Caco-2 (cell line): Measurements from ENCODE around the gene IFIH1. TPM values are rescaled to one million over a fixed set of nuclear protein-coding genes. Genes with fewer than 3 reads are reported as not detected.

Experiments used
- BruUV-seq: library from RNA; stranded (reverse); fragments of 400-500 nt; replicated peaks from 2 replicates; lab custom pipeline; 2021; lab: Mats Ljungman, UMichigan
- CTCF ChIA-PET: fragments of 300-600 bp; sonication (Branson Sonifier 250); formaldehyde crosslinking; loops from one replicate; lab custom pipeline; 2022; ENCODE audit warnings: antibody characterized with exemption; lab: Charles Lee
- POLR2A ChIA-PET: fragments of 300-600 bp; sonication (Branson Sonifier 250); formaldehyde crosslinking; loops from one replicate; lab custom pipeline; 2022; ENCODE audit warnings: antibody characterized with exemption; lab: Charles Lee
- DNase-seq, 2 experiments: peaks; one replicate each; pipeline versions ENCODE4 v3.0.0 to v3.0.0-alpha.2; 2020 to 2022
- H3K27me3 ChIP-seq: replicated peaks from 2 replicates; pipeline ENCODE4 v1.6.0; 2011; ENCODE audit warnings: low read length; ENCODE audit not compliant: control insufficient read depth, insufficient read depth
- H3K36me3 ChIP-seq: 2 replicates; pipeline ENCODE4 v1.5.1; 2011; ENCODE audit warnings: low read length; ENCODE audit not compliant: control insufficient read depth, insufficient read depth
- H3K4me1 ChIP-seq: fragments of 250-450 bp; sonication (Bioruptor Pico); 2 replicates; pipeline ENCODE4 v1.5.1; 2020; ENCODE audit warnings: mild to moderate bottlenecking
- H3K4me3 ChIP-seq: 2 replicates; pipeline ENCODE4 v1.5.1; 2011; ENCODE audit warnings: low read depth, mild to moderate bottlenecking, control low read depth, low read length
- H3K9me3 ChIP-seq: fragments of 250-450 bp; sonication (Bioruptor Pico); 2 replicates; pipeline ENCODE4 v1.5.1; 2020; ENCODE audit warnings: mild to moderate bottlenecking, moderate library complexity
- H3K27ac Mint-ChIP-seq: one replicate; pipeline ENCODE4 v1.8.0; 2022; ENCODE audit warnings: mixed read lengths; ENCODE audit not compliant: unreplicated experiment
- H3K27me3 Mint-ChIP-seq: one replicate; pipeline ENCODE4 v1.8.0; 2022; ENCODE audit warnings: mixed read lengths; ENCODE audit not compliant: insufficient read depth, unreplicated experiment
- H3K36me3 Mint-ChIP-seq: one replicate; pipeline ENCODE4 v1.8.0; 2022; ENCODE audit warnings: mild to moderate bottlenecking, mixed read lengths; ENCODE audit not compliant: insufficient read depth, unreplicated experiment
- H3K4me1 Mint-ChIP-seq: one replicate; pipeline ENCODE4 v1.8.0; 2022; ENCODE audit warnings: low read depth, mixed read lengths; ENCODE audit not compliant: unreplicated experiment
- H3K4me3 Mint-ChIP-seq: one replicate; pipeline ENCODE4 v1.8.0; 2022; ENCODE audit warnings: mild to moderate bottlenecking, moderate library complexity, mixed read lengths; ENCODE audit not compliant: unreplicated experiment
- H3K9me3 Mint-ChIP-seq: one replicate; pipeline ENCODE4 v1.8.0; 2022; ENCODE audit warnings: mixed read lengths; ENCODE audit not compliant: unreplicated experiment
- intact Hi-C: fragments of 100-400 bp; cut with micrococcal nuclease; formaldehyde crosslinking; loops from one replicate; pipeline ENCODE4 v1.10.0; 2022; ENCODE audit not compliant: unreplicated experiment
- total RNA-seq: library from RNA; stranded (reverse); gene quantifications from 2 replicates; pipeline ENCODE4 v1.2.3, GENCODE V29; 2022
- TF ChIP-seq, protein P1 (sequence below), 2 experiments: fragments of 200-600 bp in 1 of 2; IDR thresholded peaks; 1 replicate in 1 of 2; 2 replicates in 1 of 2; pipeline versions ENCODE4 v1.5.1 to v1.8.0; 2011 to 2022; ENCODE audit warnings: antibody characterized with exemption in 1 of 2, control low read depth in 1 of 2, inconsistent platforms in 1 of 2, low read depth in 1 of 2, low read length in 1 of 2, mild to moderate bottlenecking in 1 of 2, moderate library complexity in 1 of 2; ENCODE audit not compliant: insufficient read depth in 1 of 2, severe bottlenecking in 1 of 2, unreplicated experiment in 1 of 2

Gene IFIH1
- total RNA-seq, 1 experiment from 2014 or later: 3.4 TPM

DNA sequence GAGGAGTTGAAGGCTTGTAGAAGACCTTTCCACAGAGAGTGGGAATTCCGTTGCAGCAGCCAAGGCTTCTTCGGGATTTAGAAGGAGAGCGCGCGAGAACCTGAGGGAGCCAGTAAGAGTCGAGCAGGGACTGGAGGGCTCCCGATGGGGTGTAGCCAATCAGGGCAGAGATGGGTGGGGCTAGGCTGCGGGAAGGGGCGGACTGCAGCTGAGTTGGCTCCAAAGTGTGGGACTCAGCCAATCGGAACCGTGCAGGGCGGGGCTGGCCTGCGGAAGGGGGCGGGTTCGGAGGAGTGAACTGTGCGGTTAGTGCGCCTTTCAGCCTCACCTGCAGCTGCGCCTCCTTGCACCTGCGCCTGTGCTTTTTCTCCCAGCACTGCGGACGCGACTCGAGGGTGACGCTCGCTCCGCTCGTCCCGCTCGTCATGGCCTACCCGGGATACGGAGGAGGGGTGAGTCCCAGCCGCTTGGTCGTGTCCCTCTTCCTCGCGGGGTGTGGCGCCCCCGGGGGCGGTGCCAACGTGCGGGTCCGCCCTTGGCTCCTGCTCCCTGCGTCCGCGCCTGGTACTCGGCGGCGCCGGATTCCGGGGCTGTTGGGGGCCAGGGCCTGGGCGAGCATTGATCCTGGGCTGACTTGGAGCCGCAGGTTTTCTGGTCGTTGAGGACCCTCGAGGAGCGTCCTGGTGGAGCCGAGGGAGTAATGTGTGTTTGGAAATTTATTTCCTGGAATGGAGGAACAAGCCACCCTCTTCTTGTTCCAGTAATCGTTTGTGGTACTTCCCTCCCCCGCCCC lies 25.5 kb upstream of the IFIH1 start, which contains the start of gene GCA:
TSS of gene GCA (plus strand) at position 309 of the 793 bp plus-strand sequence. CDS start at position 426, 117 bp downstream.
- POLR2A ChIA-PET: interaction anchor here (0.5 to 1.0 kb wide), 4 partner anchors 9 to 285 kb away, joined by 3 to 4 read pairs (median 3); no protein-coding TSS in a partner anchor
- no peaks in the 10 kb centered on the region for H3K27me3 Mint-ChIP-seq
- Histone ChIP-seq H3K4me1 (no peaks in the 10 kb centered on the region), H3K4me3 (peak within 1 kb of the TSS; percentile 92), H3K36me3 (no peaks in the 10 kb centered on the region), H3K9me3 (no peaks in the 10 kb centered on the region), H3K27me3 (no peaks in the 10 kb centered on the region)
- DNase-seq: peak; percentile 99
- no peaks in the 10 kb centered on the region for H3K9me3 Mint-ChIP-seq
- intact Hi-C loops: no loop called here
- H3K36me3 Mint-ChIP-seq: peaks cover 7% of the 10 kb centered on the region
- peak within 1 kb of the TSS; percentile 84 for H3K4me3 Mint-ChIP-seq
- H3K4me1 Mint-ChIP-seq: no peaks in the 10 kb centered on the region
- BruUV-seq: no TSS peak
- CTCF ChIA-PET: interaction anchor here (0.6 to 1.0 kb wide), 3 partner anchors 10 to 146 kb away, joined by 3 to 4 read pairs (median 3); no protein-coding TSS in a partner anchor
- peak within 1 kb of the TSS; percentile 78 for H3K27ac Mint-ChIP-seq
- TF ChIP-seq, protein P1, sequence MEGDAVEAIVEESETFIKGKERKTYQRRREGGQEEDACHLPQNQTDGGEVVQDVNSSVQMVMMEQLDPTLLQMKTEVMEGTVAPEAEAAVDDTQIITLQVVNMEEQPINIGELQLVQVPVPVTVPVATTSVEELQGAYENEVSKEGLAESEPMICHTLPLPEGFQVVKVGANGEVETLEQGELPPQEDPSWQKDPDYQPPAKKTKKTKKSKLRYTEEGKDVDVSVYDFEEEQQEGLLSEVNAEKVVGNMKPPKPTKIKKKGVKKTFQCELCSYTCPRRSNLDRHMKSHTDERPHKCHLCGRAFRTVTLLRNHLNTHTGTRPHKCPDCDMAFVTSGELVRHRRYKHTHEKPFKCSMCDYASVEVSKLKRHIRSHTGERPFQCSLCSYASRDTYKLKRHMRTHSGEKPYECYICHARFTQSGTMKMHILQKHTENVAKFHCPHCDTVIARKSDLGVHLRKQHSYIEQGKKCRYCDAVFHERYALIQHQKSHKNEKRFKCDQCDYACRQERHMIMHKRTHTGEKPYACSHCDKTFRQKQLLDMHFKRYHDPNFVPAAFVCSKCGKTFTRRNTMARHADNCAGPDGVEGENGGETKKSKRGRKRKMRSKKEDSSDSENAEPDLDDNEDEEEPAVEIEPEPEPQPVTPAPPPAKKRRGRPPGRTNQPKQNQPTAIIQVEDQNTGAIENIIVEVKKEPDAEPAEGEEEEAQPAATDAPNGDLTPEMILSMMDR (IDR thresholded peaks at IDR 0.05; ENCODE audit: insufficient read depth in 1 of 2, low read depth in 1 of 2, low read length in 1 of 2, severe bottlenecking in 1 of 2, unreplicated experiment in 1 of 2): peak in 1 of 2 experiments; percentile 24

DNA sequence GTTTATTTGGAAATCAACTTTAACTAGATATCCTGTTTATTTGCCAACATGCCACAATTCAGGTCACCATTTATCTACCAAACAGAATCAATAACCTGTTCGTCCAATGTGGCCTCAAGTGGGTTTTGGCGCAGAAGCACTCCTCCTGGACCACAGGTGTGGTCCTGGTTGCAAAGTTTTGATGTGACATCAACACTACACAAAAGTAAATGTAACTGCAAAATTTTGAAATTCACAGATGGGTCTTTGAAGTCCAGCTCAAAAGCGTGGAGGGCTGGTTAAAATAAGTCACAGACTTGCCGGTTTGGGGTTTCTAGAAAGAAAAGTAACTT lies 25.0 kb upstream of the IFIH1 start:
- POLR2A ChIA-PET: interaction anchor here (0.9 to 1.0 kb wide), 2 partner anchors 9 to 231 kb away, joined by 3 to 4 read pairs; no protein-coding TSS in a partner anchor
- H3K27me3 Mint-ChIP-seq: no peaks in the 10 kb centered on the region
- no peaks in the 10 kb centered on the region for H3K9me3 ChIP-seq
- no peaks in the 10 kb centered on the region for H3K4me1 Mint-ChIP-seq
- no peaks in the 10 kb centered on the region for H3K27me3 ChIP-seq
- peaks cover 7% of the 10 kb centered on the region for H3K36me3 Mint-ChIP-seq
- TF ChIP-seq, protein P1 (IDR thresholded peaks at IDR 0.05; ENCODE audit: insufficient read depth in 1 of 2, low read depth in 1 of 2, low read length in 1 of 2, severe bottlenecking in 1 of 2, unreplicated experiment in 1 of 2): no peak
- CTCF ChIA-PET: interaction anchor here (1.0 kb wide), 1 partner anchor 45 kb away, joined by 3 read pairs; no protein-coding TSS in a partner anchor
- BruUV-seq: no TSS peak
- peak overlapping the region; percentile 84 for H3K4me3 Mint-ChIP-seq
- no peaks in the 10 kb centered on the region for H3K9me3 Mint-ChIP-seq
- H3K4me3 ChIP-seq: peak overlapping the region; percentile 23
- intact Hi-C loops: no loop called here
- peak overlapping the region; percentile 78 for H3K27ac Mint-ChIP-seq
- no peak for DNase-seq
- H3K4me1 ChIP-seq: no peaks in the 10 kb centered on the region
- H3K36me3 ChIP-seq: no peaks in the 10 kb centered on the region

DNA sequence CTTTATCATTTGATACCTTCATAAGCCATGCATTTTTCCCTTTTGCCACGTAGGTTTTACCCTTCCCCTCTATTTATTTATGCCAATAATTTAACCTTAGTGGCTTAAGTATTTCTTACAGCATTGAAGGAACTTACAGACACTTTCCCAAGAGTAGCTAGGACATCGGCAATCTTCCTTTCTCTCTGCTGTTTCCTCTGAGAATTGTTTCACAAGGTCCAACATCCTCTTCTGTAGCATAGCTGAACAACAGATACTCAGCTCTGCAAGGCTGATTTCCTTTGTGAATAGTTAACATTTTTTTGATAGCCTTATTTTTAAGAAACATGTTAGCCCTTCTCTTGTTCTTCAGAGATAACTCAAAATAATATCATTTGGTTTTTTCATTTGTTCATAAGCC lies 24.4 kb upstream of the IFIH1 start:
- POLR2A ChIA-PET: no interaction called here
- Histone ChIP-seq H3K4me1 (no peaks in the 10 kb centered on the region), H3K4me3 (no peak overlapping the region), H3K9me3 (no peaks in the 10 kb centered on the region), H3K27me3 (no peaks in the 10 kb centered on the region), H3K36me3 (no peaks in the 10 kb centered on the region)
- peaks cover 7% of the 10 kb centered on the region for H3K36me3 Mint-ChIP-seq
- no TSS peak for BruUV-seq
- no peak overlapping the region for H3K4me3 Mint-ChIP-seq
- H3K9me3 Mint-ChIP-seq: no peaks in the 10 kb centered on the region
- no peak overlapping the region for H3K27ac Mint-ChIP-seq
- CTCF ChIA-PET: no interaction called here
- H3K4me1 Mint-ChIP-seq: no peaks in the 10 kb centered on the region
- no peak for DNase-seq
- TF ChIP-seq, protein P1 (IDR thresholded peaks at IDR 0.05; ENCODE audit: insufficient read depth in 1 of 2, low read depth in 1 of 2, low read length in 1 of 2, severe bottlenecking in 1 of 2, unreplicated experiment in 1 of 2): no peak
- H3K27me3 Mint-ChIP-seq: no peaks in the 10 kb centered on the region
- intact Hi-C loops: no loop called here
